Osteocyte (in vitro differentiated cells): ENCODE results near the gene ADCY4. TPM values are rescaled to one million over a fixed set of nuclear protein-coding genes. Genes with fewer than 3 reads are reported as not detected.

Experiments
- DNase-seq: peaks from one replicate; pipeline ENCODE4 v3.0.0; 2021; ENCODE audit warnings: mixed read lengths; ENCODE audit not compliant: unreplicated experiment; ENCODE audit errors: extremely low spot score
- H3K27ac Mint-ChIP-seq: one replicate; pipeline ENCODE4 v1.8.0; 2021; ENCODE audit warnings: mild to moderate bottlenecking, mixed read lengths; ENCODE audit not compliant: unreplicated experiment
- H3K27me3 Mint-ChIP-seq: one replicate; pipeline ENCODE4 v1.8.0; 2021; ENCODE audit warnings: mixed read lengths; ENCODE audit not compliant: unreplicated experiment
- H3K36me3 Mint-ChIP-seq: one replicate; pipeline ENCODE4 v1.8.0; 2021; ENCODE audit warnings: mixed read lengths; ENCODE audit not compliant: unreplicated experiment
- H3K4me1 Mint-ChIP-seq: one replicate; pipeline ENCODE4 v1.8.0; 2021; ENCODE audit warnings: mixed read lengths; ENCODE audit not compliant: unreplicated experiment
- H3K4me3 Mint-ChIP-seq: one replicate; pipeline ENCODE4 v1.8.0; 2021; ENCODE audit warnings: mild to moderate bottlenecking, moderate library complexity, mixed read lengths; ENCODE audit not compliant: unreplicated experiment
- H3K9me3 Mint-ChIP-seq: one replicate; pipeline ENCODE4 v1.8.0; 2021; ENCODE audit warnings: mixed read lengths; ENCODE audit not compliant: unreplicated experiment
- total RNA-seq: library from RNA; stranded (reverse); gene quantifications from 2 replicates; pipeline ENCODE4 v1.2.1, GENCODE V29; 2021
- TF ChIP-seq, protein P1 (sequence below): fragments of 200-600 bp; sonication (generic); IDR thresholded peaks from 2 replicates; pipeline ENCODE4 v1.5.0; 2021; ENCODE audit warnings: antibody characterized with exemption, mild to moderate bottlenecking, moderate library complexity

The ADCY4 gene
- total RNA-seq, 1 donor from 2014 or later = 25.3 TPM

DNA sequence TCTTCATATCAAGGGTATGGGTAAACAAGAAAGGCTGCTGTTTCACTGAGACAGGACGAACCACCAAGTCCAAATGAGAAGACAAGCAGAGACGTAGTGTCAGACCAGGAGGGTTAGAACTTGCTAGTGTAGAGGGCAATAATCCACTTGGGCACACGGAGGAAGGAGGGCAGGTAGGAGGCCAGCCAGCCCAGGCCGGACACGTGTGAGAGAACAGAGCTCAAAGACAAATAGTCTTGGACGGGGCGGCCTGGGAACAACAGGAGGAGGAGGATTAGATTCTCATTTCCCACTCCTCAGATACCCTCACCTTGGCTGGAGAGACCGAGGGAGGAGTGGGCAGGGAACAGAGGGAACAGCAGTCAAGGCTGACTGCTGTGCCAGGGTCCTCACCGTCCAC lies 44.1 kb downstream of the ADCY4 start:
- no peaks in the 10 kb centered on the region for H3K27me3 Mint-ChIP-seq
- H3K27ac Mint-ChIP-seq = no peak overlapping the region
- H3K36me3 Mint-ChIP-seq = peaks cover 18% of the 10 kb centered on the region

GRCh38 chr14:24289649-24290280 lies 45.1 kb downstream of the ADCY4 start:
- Mint-ChIP-seq H3K4me1 (no peaks in the 10 kb centered on the region), H3K27ac (no peak overlapping the region), H3K4me3 (no peak overlapping the region), H3K27me3 (no peaks in the 10 kb centered on the region), H3K36me3 (peaks cover 16% of the 10 kb centered on the region), H3K9me3 (no peaks in the 10 kb centered on the region)
- no peak for DNase-seq
- TF ChIP-seq, protein P1, sequence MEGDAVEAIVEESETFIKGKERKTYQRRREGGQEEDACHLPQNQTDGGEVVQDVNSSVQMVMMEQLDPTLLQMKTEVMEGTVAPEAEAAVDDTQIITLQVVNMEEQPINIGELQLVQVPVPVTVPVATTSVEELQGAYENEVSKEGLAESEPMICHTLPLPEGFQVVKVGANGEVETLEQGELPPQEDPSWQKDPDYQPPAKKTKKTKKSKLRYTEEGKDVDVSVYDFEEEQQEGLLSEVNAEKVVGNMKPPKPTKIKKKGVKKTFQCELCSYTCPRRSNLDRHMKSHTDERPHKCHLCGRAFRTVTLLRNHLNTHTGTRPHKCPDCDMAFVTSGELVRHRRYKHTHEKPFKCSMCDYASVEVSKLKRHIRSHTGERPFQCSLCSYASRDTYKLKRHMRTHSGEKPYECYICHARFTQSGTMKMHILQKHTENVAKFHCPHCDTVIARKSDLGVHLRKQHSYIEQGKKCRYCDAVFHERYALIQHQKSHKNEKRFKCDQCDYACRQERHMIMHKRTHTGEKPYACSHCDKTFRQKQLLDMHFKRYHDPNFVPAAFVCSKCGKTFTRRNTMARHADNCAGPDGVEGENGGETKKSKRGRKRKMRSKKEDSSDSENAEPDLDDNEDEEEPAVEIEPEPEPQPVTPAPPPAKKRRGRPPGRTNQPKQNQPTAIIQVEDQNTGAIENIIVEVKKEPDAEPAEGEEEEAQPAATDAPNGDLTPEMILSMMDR = no peak

More for the DNA sequence above, 44.1 kb downstream of the ADCY4 start:
- Mint-ChIP-seq H3K4me1 (peaks cover 1% of the 10 kb centered on the region), H3K9me3 (no peaks in the 10 kb centered on the region), H3K4me3 (no peak overlapping the region)
- TF ChIP-seq, protein P1 = no peak
- no peak for DNase-seq

DNA sequence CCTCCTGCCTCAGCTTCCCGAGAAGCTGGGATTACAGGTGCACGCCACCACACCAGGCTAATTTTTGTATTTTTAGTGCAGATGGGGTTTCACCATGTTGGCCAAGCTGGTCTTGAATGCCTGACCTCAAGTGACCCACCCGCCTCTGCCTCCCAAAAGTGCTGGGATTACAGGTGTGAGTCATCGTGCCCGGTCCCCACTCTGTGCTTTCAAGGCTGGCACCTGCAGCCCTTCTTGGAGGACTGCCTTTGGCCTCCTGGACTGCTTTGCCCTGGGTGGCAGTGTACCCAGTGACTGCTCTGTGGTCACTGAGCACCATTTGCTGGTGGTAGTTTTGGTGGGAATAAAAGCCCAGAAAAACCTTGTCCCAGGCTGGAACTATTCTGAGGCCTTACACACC lies 47.9 kb downstream of the ADCY4 start:
- peaks cover 5% of the 10 kb centered on the region for H3K4me1 Mint-ChIP-seq
- no peak for DNase-seq
- H3K27ac Mint-ChIP-seq = no peak overlapping the region
- H3K27me3 Mint-ChIP-seq = no peaks in the 10 kb centered on the region
- H3K36me3 Mint-ChIP-seq = peaks cover 11% of the 10 kb centered on the region
- TF ChIP-seq, protein P1 = no peak
- H3K9me3 Mint-ChIP-seq = no peaks in the 10 kb centered on the region
- no peak overlapping the region for H3K4me3 Mint-ChIP-seq

DNA sequence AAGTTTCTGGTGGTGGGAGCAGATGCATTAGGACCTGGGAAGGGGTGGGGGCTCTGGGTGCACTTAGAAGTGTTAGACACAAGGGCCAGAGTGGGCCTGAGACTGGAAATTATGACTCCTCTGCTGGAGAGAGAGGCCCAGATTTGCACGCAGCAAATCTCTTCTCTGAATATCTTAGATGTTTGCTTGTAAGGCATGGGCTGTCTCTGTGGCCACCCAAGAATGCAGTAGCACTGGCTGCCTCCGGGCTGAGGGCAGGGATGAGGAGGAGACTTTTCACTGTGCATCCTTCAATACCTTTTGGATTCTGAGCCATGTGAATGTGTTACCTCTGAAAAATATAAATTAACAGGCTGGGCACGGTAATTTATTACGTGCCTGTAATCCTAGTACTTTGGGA lies 49.5 kb downstream of the ADCY4 start:
- TF ChIP-seq, protein P1 = no peak
- no peak overlapping the region for H3K27ac Mint-ChIP-seq
- no peaks in the 10 kb centered on the region for H3K9me3 Mint-ChIP-seq

GRCh38 chr14:24284501-24285035 lies 50.3 kb downstream of the ADCY4 start:
- TF ChIP-seq, protein P1 = no peak
- H3K27ac Mint-ChIP-seq = no peak overlapping the region
- peaks cover 5% of the 10 kb centered on the region for H3K4me1 Mint-ChIP-seq
- no peaks in the 10 kb centered on the region for H3K9me3 Mint-ChIP-seq
- no peak overlapping the region for H3K4me3 Mint-ChIP-seq
- no peaks in the 10 kb centered on the region for H3K36me3 Mint-ChIP-seq
- no peaks in the 10 kb centered on the region for H3K27me3 Mint-ChIP-seq
- DNase-seq = no peak

More for the DNA sequence above, 49.5 kb downstream of the ADCY4 start:
- H3K36me3 Mint-ChIP-seq = peaks cover 1% of the 10 kb centered on the region
- no peak for DNase-seq
- H3K27me3 Mint-ChIP-seq = no peaks in the 10 kb centered on the region
- no peak overlapping the region for H3K4me3 Mint-ChIP-seq
- H3K4me1 Mint-ChIP-seq = peaks cover 5% of the 10 kb centered on the region
